HG02973 (cell line): ENCODE results near the gene CDKN1C.

Source experiments
- ATAC-seq: cut with Tn5 transposase; IDR thresholded peaks from one replicate; pipeline ENCODE4 v1.9.1; 2021; ENCODE audit warnings: moderate library complexity; ENCODE audit not compliant: unreplicated experiment

The CDKN1C gene

DNA sequence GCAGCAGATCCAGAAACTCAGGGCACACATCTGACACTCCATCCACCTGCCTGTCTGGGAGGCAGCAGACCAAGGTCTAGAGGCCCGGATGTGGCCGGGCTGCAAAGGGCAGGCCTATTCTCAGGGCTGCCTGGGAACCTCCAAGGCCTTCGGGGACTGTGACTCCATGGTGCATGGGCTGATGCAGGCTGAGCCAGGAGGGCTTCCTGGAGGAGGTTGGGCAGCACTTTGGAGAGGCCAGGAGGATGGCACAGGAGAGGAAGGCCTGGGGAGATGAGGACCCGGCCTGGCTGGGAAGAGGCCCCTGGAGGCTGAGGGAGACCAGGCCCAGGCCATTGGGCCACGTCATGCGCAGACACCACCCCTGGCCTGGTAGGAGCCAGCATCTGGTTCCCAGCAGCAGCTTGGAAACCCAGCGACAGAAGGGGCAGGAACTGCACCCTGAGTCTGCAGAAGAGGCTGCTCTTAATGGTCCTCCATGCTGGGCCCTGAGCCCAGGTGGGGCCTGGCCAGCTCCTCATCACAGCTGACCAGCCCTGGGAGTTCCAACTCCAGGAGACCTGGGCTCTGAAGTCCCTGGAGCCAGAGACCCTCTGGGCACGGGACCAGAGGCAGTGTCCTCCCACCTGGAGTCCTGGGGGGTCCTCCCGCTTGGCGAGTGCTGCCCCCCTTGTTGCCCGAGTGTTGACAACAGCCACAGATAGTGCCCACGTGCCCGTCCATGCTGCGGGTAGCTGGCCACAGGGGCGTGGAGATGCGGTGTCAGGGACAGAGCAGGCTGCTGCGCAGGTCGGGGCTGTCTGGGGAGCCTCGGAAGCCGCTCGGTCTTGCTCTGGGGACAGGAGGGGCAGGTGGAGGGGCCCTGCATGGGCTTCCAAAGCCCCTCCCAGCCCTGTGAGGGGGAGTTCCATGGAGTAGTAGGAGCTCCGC, 38.1 kb upstream of the CDKN1C start:
- no peak for ATAC-seq

DNA sequence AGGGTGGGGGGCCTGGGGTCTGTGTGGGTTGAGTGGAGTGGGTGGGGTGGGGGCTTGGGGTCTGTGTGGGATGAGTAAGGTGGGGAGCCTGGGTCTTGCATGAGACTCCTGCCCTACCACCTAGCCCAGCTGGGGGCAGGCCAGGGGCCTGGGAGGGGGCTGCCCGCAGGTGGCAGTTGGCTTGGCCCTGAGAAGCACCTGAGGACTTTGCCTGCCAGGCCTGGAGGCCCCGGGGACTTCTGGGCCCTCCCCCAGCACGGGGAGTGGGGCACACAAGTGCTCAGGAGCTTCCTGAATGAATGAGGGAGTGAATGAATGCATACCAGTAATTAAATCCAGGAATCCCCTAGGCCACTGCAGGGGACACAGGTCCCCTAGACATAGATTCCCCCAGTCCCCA, 37.1 kb upstream of the CDKN1C start:
- no peak for ATAC-seq

DNA sequence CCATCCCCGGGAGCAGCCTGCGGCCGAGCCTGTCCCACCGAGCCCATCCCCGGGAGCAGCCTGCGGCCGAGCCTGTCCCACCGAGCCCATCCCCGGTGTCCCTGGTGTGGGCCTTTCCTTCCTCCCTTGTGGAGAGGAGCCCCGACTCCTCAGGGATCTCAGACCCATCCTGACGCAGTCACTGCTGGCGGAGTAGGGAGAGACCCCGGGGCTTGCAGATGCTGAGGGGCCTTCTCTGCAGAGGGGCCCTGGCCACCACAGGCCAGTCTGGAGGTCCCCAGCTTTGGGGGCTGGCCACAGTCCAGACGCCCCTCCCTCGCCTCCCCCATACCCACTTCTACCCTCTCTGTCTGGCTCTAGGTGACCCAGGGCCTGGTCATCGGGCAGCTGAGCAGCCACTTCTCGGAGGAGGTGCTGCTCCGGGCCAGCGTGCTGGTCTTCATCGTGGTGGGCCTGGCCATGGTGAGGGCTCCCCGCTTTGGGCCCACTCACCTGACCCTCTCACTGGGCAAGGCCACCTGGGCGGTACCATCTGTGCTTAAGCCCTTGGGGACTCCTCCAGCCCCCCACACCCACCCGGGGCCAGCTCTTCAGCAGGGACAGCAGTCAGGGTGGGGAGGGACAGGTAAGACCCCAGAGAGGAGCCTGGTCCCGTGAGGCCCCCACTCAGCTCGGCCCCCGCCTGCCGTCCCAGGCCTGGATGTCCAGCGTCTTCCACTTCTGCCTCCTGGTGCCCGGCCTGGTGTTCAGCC, 36.3 kb upstream of the CDKN1C start:
- no peak for ATAC-seq

DNA sequence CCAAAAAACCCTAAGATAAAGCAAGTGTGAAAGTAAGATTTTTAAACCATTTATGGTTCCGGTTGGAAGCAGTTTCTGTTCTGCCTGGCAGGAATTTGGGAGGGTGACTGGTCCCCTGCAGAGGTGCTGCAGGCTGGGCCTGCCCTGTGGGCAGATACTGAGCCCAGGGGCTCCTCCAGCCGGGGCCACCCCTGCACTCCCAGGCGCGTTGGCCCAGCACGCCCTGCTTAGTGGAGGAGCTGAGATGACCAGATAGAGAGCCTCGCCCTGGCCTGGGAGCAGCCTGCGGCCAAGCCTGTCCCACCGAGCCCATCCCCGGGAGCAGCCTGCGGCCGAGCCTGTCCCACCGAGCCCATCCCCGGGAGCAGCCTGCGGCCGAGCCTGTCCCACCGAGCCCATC, 35.7 kb upstream of the CDKN1C start:
- no peak for ATAC-seq

DNA sequence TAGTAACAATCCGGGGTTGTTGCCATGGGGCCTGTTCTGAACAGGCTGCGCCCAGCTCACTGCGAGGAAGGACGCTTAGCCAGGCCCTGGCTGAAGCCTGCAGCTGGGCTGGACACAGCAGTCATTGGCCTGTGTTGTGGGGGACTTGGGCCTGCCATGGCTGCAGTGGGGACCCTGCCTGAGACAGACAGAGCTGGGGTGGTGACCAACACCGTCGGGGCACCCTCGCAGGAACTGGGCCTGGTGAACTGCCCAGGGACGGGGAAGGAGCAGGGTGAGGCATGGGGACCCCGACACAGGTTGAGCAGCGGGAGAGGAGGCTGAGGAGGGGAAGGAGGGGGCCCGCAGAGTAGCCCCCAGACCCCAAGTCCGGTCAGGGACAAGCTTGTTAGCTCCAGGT, 34.8 kb upstream of the CDKN1C start:
- no peak for ATAC-seq

DNA sequence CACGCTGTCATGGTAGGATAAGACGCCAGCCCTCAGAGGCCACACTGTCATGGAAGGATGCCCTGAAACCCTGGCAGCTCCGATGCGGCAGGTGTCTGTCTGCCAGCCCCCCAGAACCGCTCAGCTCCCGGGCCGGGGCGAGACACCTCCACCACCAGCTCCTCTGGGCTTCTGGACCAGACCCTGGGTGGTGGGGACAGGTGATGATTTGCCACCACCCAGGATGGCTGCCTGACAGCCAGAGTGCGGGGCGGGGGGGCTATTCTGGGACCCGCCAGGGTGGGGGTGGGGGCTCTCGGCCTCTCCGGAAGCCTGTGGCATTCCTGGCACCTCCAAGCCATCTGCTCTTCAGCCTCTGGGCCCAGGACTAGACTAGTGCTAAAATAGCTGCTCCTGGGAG, 34.3 kb upstream of the CDKN1C start:
- no peak for ATAC-seq

DNA sequence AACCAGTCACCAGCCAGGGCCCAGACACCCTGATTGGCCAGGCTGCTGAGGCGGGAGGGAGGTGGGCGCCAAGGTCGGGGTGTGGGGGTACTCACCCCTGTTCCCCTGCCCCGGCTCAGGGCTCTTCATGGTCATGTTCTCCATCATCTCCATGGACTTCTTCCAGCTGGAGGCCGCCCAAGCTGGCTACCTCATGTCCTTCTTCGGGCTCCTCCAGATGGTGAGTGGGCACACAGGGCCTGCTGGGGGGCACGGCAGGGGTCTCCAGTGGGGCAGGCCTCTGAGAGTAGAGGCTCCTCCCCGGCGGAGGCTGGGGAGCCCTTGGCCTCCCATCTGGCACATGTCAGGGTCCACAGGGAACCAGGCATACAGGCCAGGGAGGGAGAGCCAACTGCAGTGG, 33.6 kb upstream of the CDKN1C start:
- no peak for ATAC-seq

DNA sequence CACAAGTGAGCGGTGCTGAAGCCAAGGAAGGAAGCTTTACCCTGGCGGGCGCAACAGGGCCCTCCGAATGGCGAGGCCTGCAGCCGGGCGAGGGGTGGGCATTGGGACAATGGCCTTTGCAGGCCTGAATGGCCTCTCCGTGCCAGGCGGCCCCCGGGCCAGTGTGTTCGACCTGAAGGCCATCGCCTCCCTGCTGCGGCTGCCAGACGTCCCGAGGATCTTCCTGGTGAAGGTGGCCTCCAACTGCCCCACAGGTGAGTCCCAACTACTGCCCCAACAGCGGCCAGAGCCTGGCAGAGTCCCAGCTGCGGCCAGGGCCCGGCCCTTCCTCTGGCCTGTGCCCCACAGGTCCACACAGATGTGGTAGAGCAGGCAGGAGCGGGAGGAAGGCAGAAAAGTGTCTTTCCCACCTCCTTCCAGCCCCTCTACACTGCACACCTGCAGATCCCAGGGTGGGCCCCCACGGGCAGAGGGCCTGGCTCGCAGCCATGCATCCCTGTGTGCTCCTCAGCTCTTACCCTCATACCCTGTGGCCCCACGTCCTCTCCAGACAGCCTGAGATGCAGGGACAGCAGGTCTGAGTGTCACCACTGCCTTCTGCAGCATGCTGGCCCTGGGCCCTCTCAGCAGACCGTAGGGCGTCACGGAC, 32.4 kb upstream of the CDKN1C start:
- no peak for ATAC-seq

DNA sequence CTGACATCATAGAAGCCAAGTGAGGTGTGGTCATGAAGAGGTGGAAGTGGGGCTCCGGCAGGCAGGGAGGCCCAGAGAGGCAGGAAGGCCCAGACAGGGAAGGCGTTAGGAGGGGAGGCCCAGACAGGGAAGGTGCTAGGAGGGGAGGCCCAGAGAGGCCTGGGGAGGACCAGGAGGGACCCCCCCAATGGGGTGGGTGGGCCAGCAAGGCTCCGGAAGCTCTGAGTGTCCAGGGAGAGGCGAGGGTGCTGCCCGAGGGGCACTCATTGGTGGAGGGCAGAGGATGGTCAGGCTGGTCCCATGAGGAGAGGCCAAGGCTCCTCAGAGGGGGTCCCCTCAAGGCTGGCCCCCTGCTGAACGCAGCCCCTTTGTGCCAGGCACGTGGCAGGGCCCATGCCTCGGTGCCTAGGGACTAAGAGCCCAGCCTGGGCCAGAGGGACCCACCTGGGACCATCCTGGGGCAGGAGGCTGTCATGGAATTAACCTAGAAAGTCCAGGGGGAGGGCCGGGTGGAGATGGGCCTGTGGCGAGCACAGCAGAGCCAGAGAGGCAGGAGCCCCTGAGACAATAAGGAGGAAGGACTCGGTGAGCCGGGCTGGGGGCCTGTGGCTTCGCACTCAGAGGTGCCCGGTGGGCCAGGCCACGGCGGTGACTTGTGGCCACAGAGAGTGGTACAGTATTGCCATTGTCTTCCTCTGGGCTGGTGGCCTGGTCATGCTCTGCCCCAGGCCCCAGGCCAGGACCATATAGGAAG, 31.5 kb upstream of the CDKN1C start:
- ATAC-seq: no peak

DNA sequence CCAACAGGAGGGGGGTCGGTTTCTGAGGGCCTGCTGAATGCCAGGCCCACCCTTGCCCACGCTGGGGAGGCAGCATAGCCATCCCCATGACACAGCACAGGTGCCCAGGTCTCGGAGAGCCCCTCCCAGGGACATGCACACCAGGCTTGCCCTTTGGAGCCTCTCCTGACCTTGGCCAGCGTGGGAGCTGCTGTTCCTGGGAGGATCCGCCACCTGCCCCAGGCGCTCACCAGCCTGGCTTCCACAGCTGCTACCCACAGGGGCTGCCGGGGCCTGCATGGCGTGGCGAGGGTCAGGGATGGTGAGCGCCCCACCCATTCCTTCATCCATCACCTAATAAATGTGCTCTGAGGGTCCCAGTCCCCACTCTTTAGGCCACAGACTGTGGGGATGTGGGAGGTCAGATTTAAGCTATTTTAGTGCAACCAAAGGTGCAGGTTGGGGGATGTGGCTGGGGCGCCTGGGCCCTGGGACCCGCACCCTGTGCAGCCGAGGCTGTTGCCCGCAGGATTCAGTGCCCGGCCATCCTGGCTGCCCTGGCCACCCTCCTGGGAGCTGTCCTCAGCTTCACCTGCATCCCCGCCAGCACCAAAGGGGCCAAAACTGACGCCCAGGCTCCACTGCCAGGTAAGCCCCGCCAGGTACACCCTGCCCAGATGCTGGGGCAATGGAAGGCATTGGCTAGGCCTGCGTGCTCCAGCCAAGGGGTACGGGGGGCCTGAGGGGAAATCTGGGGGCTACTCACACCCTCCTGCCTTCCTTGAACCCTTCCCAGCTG, 30.7 kb upstream of the CDKN1C start:
- ATAC-seq: no peak

DNA sequence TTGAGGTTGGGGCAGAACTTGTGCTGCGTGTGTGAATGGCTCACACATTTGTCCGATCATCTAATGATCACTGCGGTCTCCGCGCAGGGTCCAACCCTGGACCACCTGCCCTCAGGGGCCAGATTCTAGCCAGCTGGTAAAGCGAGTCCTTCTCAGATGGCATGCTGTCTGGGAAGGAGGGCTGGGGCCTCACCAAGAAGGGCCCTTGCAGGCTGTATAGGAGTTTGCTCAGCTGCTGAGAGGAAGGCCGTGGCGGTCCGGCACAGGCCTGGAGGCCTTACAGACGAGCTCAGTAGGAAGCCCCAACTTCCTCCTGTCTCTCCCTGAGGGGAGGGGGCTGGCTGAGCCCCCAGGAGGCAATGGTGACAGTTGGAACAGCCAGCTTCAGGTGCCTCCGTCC, 29.9 kb upstream of the CDKN1C start:
- no peak for ATAC-seq

DNA sequence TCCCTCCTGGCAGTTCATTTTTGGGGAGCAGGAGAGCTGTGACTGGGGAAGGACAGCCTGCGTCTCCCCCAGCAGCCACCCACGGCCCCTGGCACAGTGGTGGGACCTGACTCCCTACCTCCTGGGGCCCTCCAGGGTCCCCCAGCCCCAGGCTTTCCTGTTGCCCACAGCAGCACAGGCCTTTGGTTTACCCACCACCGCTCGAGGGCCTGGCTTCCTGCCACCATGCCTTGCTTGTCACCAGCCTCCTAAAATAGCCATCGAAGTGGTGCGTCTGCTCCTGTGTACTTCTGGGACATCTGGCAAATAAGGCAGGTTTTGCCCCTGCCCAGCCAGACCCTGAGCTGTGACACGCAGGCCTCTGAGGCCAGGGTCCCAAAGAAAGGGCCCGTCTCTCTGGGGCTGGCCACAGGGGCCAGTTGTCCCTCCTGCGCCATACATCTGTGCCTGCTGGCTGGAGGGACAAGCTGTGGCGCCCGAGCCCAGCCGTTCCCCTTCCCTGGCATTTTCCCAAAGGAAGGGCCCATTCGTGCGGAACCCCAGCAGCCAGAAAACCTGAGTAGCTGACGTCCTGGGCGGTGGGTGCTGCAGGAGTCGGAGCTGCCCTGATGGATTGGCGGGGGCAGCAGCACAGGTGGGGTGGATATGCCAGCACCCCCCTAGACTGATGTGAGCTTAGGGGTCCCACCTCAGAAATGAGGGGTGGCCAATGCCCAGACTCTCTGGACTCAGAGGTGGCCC, 29.1 kb upstream of the CDKN1C start:
- no peak for ATAC-seq

DNA sequence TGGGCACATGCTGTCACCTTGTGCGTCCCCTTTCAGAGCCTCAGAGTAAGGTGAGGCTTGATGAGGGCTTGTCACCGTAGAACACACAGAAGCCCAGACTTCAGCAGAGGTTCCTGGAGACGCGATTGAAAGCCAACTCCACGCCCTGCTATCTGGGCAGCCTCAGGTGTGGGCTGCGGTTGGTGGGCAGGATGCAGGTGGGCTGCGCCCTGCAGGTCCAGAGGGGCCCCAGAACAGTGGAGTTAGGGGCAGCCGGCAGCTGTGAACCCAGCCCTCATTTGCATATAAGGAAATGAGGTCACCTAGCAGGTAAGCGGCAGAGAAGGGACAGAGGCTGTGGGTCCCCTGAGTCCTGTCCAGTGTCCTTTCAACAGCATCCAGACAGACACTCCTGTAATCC, 28.2 kb upstream of the CDKN1C start:
- no peak for ATAC-seq

DNA sequence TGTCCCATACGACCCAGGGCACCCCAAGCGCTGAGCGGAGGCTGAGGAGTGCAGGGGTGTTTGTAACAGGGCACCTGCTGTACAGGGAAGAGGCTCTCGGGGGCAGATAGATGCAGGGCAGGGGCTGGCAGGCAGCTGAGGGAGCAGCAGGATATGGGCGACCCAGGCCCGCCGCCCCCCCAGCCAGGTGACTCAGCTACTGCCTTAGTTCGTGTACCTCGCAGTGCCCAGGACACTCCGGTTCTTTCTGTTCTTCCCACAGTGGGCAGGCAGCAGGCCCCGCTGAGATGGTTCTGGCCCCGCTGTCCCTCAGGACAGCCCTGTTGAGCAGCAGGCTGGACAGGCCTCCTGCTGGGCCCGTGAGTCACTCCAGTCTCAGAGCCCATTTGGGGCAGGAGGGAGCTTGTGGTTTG, 27.4 kb upstream of the CDKN1C start:
- ATAC-seq: no peak

DNA sequence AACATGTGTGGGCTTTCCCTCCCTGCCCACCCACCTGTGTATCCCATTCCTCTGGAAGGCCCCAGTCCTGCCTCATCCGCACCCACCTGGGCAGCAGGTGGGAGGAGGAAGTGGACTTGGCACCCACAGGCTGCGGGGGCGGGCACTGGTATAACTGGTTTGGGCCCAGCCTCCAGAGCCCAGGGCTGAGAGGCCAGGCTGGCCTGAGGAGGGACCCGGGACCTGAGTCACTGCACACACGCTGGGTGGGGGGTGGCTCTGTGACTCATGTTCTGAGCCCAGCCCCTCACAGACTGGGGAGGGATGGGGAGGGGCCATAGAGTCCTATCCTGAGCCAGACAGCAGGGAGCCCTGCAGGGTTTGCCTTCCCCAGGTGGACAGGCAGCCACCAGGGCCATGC, 26.9 kb upstream of the CDKN1C start:
- ATAC-seq: no peak

DNA sequence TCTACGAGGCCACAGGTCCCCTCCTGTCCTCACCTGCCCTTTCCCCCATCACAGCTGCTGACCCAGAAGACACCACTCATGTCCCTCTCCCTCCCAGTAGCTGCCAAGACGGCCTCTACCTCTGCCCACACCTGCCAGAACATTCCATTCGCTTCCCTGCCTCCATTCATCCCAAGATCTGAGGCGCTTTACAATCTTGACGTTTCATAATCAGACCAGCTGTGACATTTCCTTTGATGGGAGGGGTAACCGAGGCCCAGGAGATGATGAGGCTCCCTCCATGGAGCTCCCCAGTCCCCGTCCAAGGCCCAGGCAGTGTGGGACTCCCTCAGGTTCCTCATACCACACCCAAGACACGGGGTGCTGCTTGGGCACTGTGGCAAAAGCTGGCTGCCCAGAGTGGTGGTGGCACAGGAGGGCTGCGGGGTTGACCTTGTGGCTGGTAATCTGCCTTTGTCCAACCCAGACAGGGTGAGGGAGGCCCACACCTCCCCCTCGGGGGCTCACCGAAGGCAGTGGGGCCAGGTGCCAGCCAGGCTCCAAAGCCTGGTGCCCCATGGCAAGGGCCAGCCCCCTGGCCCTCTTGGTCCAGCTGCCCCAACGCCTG, 26.3 kb upstream of the CDKN1C start:
- ATAC-seq: no peak

DNA sequence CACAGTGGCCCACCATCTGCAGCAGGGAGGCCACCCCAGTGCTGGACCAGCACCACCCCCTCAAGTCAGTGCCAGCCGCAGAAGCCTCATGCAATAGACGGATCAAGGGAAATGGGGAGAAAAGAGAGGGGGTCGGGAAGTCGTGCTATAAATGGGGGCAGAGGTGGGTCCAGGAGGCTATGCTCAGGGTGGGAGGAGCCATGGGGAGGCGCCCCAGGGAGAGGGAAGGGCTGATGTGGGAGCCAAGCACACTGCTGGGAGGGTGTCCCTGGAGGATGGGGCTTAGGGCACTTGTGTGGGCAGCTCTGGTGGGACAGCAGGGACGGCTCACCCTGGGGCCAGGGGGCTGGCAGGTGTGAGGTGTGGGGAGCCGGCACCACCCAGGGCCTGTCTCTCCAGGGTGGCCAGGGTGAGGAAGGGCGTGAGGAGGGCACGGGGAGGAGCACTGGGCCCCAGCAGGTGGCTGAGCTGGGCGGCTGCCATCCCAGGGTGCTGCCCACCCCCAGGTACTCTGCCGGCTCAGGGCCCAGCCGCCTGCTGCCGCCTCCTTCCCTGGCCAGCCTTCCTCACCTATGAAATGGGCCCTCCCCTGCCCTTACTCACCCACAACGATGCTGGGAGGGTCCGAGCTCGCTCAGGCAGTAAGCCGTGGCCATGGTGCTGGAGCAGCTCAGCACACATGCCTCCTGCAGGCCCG, 25.7 kb upstream of the CDKN1C start:
- ATAC-seq: no peak

DNA sequence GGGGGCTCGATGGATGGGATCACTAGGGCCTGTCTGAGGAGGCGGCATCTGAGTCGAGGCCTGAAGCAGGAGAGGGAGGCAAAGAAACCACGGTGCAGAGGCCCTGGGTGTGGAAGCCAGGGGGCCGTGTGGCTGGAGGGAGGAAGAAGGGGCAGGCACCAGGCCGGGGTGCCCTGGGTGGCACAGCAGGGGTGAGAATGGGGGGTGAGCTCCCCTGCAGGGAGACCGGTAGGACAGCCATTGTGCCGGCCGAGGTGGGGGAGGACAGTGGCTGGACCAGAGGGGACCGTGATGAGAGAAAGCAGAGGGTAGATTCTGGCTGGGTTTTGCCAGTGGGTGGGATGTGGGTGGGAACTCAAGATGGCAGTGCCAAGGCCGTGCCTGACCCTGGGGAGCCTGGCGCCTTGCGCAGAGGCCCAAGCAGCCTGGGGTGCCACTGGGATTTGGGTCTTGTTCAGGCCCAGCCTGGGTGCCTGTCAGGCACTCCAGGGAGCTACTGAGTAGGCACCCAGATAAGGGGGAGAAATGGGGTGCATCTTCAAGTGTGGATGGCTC, 24.9 kb upstream of the CDKN1C start:
- no peak for ATAC-seq
